Central memory CD8-positive, alpha-beta T cell (primary cell): Measurements from ENCODE around the gene KPNA6.
"Not testable (repeated sequence)": the region's sequence is repeated elsewhere in the genome, so short reads cannot be mapped to it uniquely, and the experiment has no call there.

Source experiments
- ATAC-seq: fragments of 150-1000 bp; cut with Tn5 transposase; replicated peaks from 2 replicates; pipeline ENCODE4 v1.10.0; 2022; ENCODE audit warnings: mild to moderate bottlenecking, moderate FRiP score, moderate number of reproducible peaks; ENCODE audit not compliant: poor library complexity, severe bottlenecking; ENCODE audit errors: extremely low read depth
- DNase-seq, 2 donors: peaks; one replicate each; pipeline ENCODE4 v3.0.0; 2021; ENCODE audit warnings: low spot score in 2 of 2
- H3K27ac Mint-ChIP-seq: one replicate; pipeline ENCODE4 v1.8.0; 2022; ENCODE audit warnings: low read depth, mild to moderate bottlenecking, moderate library complexity, mixed read lengths
- H3K27me3 Mint-ChIP-seq: one replicate; pipeline ENCODE4 v1.8.0; 2022; ENCODE audit warnings: mixed read lengths
- H3K36me3 Mint-ChIP-seq: one replicate; pipeline ENCODE4 v1.8.0; 2022; ENCODE audit warnings: mild to moderate bottlenecking, moderate library complexity, mixed read lengths; ENCODE audit not compliant: insufficient read depth
- H3K4me1 Mint-ChIP-seq: one replicate; pipeline ENCODE4 v1.8.0; 2022; ENCODE audit warnings: mixed read lengths
- H3K4me3 Mint-ChIP-seq: one replicate; pipeline ENCODE4 v1.8.0; 2022; ENCODE audit warnings: mild to moderate bottlenecking, moderate library complexity, mixed read lengths
- H3K9me3 Mint-ChIP-seq: one replicate; pipeline ENCODE4 v1.8.0; 2022; ENCODE audit warnings: mixed read lengths

The KPNA6 gene

DNA sequence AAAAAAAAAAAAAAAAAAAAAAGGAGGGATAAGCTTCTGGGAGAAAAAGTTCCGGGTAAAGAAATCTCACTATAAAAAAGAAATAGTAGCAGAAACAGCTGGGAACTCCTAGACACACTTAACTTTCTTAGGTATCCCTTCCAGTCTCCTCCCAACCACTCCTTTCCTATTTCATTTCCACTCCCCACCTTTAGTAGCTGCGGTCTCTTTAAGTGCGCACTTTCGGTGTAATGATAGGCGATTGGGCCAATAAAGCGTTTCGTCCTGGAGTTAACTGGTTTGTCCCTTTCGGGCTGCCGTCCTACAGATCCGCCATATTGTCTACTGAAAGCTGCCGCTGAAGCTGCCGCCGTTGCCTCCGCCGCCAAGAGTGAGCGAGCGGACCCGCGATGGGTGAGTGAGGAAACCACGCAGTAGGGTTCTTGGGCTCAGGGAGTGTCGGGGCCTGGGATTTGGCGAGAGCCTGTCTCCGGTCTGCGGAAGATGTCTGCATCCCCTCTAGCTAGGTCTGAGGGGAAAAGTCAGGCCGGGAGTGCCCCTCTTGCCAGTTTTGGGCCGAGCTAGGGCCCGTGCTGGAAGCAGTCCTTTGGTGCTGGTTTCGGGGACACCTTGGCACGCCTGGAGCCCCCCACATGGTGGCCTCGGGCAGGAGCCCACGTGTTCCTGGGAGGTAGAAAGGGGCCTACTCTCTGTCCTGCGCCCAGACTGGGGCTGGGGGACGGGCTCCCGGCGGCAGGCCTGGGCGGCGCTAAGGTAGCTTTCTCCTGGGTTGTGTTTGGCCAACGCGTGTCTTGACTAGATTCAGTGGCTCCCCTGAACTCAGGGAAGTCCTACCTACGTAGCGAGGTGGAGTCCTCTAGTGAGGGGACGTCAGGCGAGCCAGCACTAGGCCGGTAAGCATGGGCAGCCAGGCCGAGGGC, at the start of gene KPNA6:
Gene KPNA6 (plus strand): TSS at position 315 of the 920 bp plus-strand sequence. CDS start 75 bp downstream, at position 390.
- DNase-seq: peak; percentile 85 to 86
- Mint-ChIP-seq H3K27ac (peak within 1 kb of the TSS; percentile 99), H3K27me3 (no peaks in the 10 kb centered on the region), H3K4me3 (peak within 1 kb of the TSS; percentile 98), H3K36me3 (peaks cover 23% of the 10 kb centered on the region), H3K4me1 (peaks cover 54% of the 10 kb centered on the region), H3K9me3 (no peaks in the 10 kb centered on the region)
- peak; percentile 83 for ATAC-seq

DNA sequence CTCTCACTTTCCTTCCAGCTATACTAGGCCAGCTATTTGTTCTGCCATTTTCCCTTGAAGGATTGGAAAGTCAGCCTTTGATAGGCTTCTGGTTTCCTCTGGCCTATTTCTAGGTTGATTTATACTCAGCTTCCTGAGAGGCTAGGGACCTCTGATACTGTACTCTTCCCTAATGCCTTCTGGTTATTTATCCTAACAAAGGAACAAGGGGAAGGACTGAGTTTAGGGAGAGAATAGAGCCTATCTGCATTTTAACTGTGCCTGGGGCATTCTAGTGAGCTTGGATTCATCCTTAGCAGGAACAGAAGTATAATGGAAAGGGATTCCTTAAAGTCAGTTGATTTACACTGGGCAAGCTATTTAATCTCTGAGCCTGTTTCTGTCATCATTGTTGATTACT, 46.9 kb upstream of the KPNA6 start:
- H3K27me3 Mint-ChIP-seq: no peaks in the 10 kb centered on the region
- DNase-seq: no peak
- no peak for ATAC-seq
- H3K36me3 Mint-ChIP-seq: peaks cover 30% of the 10 kb centered on the region
- H3K27ac Mint-ChIP-seq: peak overlapping the region; percentile 41
- peaks cover 3% of the 10 kb centered on the region for H3K4me1 Mint-ChIP-seq
- no peak overlapping the region for H3K4me3 Mint-ChIP-seq
- H3K9me3 Mint-ChIP-seq: no peaks in the 10 kb centered on the region

DNA sequence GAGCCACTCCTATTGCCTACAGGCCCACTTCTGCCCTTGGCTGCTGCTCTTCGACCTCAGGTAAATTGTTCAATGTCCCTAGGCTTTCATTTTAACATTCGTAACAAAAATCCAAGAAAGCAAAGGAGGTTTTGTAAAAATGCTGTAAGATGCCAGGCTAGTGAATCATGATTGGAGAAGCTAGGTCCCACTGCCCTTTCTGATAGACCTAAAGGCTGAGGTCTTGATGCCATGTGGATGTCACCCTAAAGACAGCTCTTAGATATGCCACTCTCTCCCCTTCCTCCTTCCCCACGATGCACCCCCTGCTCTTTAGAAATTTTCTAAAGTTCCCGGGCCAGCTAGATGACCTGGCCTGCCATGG, 45.0 kb upstream of the KPNA6 start:
- H3K4me1 Mint-ChIP-seq: peaks cover 12% of the 10 kb centered on the region
- H3K36me3 Mint-ChIP-seq: peaks cover 25% of the 10 kb centered on the region
- no peak overlapping the region for H3K27ac Mint-ChIP-seq
- H3K9me3 Mint-ChIP-seq: no peaks in the 10 kb centered on the region
- no peak overlapping the region for H3K4me3 Mint-ChIP-seq
- H3K27me3 Mint-ChIP-seq: no peaks in the 10 kb centered on the region
- DNase-seq: no peak
- ATAC-seq: no peak

DNA sequence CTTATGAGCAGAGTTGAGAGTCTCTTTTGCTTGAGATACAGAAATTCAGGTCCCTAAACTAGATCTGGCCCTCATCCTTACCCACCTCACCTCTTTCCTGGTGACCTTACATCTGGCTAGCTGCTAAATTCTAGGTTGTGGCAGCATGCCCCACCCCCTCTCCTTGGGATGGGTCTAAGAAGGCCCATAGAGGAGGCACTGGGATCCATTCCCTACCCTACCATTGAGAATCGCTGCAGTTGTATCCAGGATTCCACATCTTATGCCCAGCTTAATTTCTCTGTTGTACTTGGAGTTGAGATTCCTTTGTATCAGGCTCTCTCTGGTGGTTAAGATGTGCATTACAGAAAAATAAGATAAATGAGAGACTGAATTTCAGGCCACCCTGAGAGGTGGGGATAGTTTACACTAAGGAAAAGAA, 44.6 kb upstream of the KPNA6 start:
- no peak for ATAC-seq
- Mint-ChIP-seq H3K9me3 (no peaks in the 10 kb centered on the region), H3K27ac (no peak overlapping the region), H3K36me3 (peaks cover 23% of the 10 kb centered on the region), H3K4me3 (no peak overlapping the region), H3K27me3 (no peaks in the 10 kb centered on the region), H3K4me1 (peaks cover 12% of the 10 kb centered on the region)
- no peak for DNase-seq

GRCh38 chr1:32065613-32066488, 42.0 kb upstream of the KPNA6 start:
- not testable (repeated sequence) for H3K4me1 Mint-ChIP-seq, H3K4me3 Mint-ChIP-seq

DNA sequence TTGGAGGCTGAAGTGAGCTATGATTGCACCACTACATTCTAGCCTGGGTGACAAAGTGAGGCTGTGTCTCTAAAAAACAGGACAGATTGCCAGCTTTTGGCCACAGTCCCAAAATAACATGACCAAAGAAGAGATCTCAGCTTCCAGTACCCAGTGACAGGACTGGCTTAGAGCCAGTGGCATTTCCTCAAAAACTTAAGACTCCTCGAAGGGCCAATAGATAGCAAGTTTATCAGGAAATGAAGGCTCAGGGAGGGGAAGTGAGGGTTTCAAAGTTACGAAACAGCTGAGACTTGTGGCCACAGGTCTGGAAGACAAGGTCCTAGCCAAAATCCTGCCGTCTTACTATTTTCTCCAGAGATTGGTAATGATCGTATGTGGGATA, 41.4 kb upstream of the KPNA6 start:
- ATAC-seq (peak; percentile 49), DNase-seq (no peak)
- H3K9me3 Mint-ChIP-seq: no peaks in the 10 kb centered on the region
- peaks cover 9% of the 10 kb centered on the region for H3K4me1 Mint-ChIP-seq
- no peak overlapping the region for H3K27ac Mint-ChIP-seq
- H3K36me3 Mint-ChIP-seq: no peaks in the 10 kb centered on the region
- no peak overlapping the region for H3K4me3 Mint-ChIP-seq
- no peaks in the 10 kb centered on the region for H3K27me3 Mint-ChIP-seq

More at GRCh38 chr1:32065613-32066488, 42.0 kb upstream of the KPNA6 start:
- not testable (repeated sequence) for H3K9me3 Mint-ChIP-seq, H3K27me3 Mint-ChIP-seq, ATAC-seq, H3K27ac Mint-ChIP-seq, DNase-seq, H3K36me3 Mint-ChIP-seq

- H3K9me3 Mint-ChIP-seq: no peaks in the 10 kb centered on the region
- DNase-seq: no peak
- no peak overlapping the region for H3K4me3 Mint-ChIP-seq
- H3K27me3 Mint-ChIP-seq: no peaks in the 10 kb centered on the region
- H3K36me3 Mint-ChIP-seq: peaks cover 2% of the 10 kb centered on the region
- H3K27ac Mint-ChIP-seq: no peak overlapping the region
- no peak for ATAC-seq
- peaks cover 30% of the 10 kb centered on the region for H3K4me1 Mint-ChIP-seq
Measured at GRCh38 chr1:32068957-32069588, 38.8 kb upstream of the KPNA6 start.

GRCh38 chr1:32071758-32072621, 35.9 kb upstream of the KPNA6 start:
- no peaks in the 10 kb centered on the region for H3K27me3 Mint-ChIP-seq
- H3K9me3 Mint-ChIP-seq: no peaks in the 10 kb centered on the region
- ATAC-seq: peak; percentile 1
- H3K27ac Mint-ChIP-seq: peak overlapping the region; percentile 87
- peak overlapping the region; percentile 87 for H3K4me3 Mint-ChIP-seq
- no peak for DNase-seq
- H3K36me3 Mint-ChIP-seq: peaks cover 11% of the 10 kb centered on the region
- peaks cover 28% of the 10 kb centered on the region for H3K4me1 Mint-ChIP-seq

- Mint-ChIP-seq H3K9me3 (no peaks in the 10 kb centered on the region), H3K4me3 (peak within 1 kb of the TSS; percentile 87), H3K27ac (peak within 1 kb of the TSS; percentile 87), H3K4me1 (peaks cover 28% of the 10 kb centered on the region), H3K27me3 (no peaks in the 10 kb centered on the region), H3K36me3 (peaks cover 14% of the 10 kb centered on the region)
- ATAC-seq: peak; percentile 89
- DNase-seq: peak; percentile 83 to 91
Measured at GRCh38 chr1:32072622-32073298, 35.1 kb upstream of the KPNA6 start, which contains the start of gene TMEM39B. TSS of gene TMEM39B (plus strand) at chr1:32072939. CDS start at chr1:32073048, 109 bp downstream.

DNA sequence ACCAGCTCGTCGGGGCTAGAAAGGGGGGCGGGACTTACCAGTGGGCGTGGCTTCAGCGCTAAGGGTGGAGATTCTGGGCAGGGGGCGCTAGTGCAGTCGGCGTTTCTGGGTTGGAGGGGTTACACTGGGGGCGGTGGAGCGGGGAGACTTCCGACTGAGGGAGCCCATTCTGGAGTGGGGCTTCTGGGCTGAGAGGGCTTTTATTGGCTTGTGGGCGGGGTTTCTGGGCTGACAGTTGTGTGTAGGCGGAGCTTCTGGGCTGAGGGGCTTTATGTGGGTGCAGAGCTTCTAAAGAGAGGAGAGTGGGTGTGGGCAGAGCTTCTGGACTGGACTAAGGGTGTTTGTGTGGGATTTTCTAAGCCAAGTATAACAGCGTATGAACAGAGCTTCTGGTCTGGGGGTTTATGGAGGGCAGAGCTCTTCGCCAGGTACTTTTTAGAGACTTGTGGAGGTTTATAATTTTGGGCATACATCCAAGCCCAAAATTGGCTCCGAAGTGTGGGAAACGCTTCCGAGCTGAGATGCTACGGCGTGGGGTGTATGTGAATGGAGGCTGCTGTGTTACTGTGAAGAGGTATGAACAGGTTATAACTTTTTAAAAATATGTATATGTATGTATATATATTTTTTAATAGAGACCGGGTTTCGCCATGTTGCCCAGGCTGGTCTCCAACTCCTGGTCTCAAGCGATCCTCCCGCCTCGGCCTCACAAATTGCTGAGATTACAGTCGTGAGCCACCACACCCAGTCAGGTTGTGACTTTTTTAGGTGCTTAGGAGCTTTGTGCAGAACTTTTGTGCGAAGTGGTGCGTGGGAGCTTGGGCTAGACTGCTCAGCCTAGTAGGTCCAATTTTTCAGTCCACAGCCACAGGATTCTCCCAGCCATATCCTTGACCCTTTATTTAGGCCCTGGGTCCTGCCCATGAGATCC, 34.3 kb upstream of the KPNA6 start:
- Mint-ChIP-seq H3K4me1 (peaks cover 28% of the 10 kb centered on the region), H3K27ac (peak overlapping the region; percentile 87), H3K36me3 (peaks cover 16% of the 10 kb centered on the region), H3K4me3 (peak overlapping the region; percentile 87), H3K9me3 (no peaks in the 10 kb centered on the region), H3K27me3 (no peaks in the 10 kb centered on the region)
- ATAC-seq (peak; percentile 41), DNase-seq (no peak)
